Adipose tissue (tissue), 3 donors: ENCODE results near the gene GIPC3. TPM values are rescaled to one million over a fixed set of nuclear protein-coding genes. Genes with fewer than 3 reads are reported as not detected.

Source experiments
- H3K27ac ChIP-seq: one replicate; pipeline ENCODE4 v1.5.1; 2013; ENCODE audit warnings: low read depth, low read length
- WGBS, 3 donors: extraction: QIAGEN DNeasy Blood & Tissue Kit; methylation state at CpG; one replicate each; pipeline ENCODE4 v1.1.7; 2013; 5-methylcytosine and 5-hydroxymethylcytosine counted together
- polyA plus RNA-seq, 3 donors: library from polyadenylated mRNA; stranded (reverse); fragments of 200-250 nt; gene quantifications; one replicate each; pipeline ENCODE4 v1.2.3, GENCODE V29; 2013
- donor health status: healthy with polysubstance abuse.
- donor health status: Bipolar disorder and iron deficiency.
- donor health status: healthy.

The GIPC3 gene
- polyA plus RNA-seq, 3 donors = 0.33 to 1.7 (median 1.5) TPM

DNA sequence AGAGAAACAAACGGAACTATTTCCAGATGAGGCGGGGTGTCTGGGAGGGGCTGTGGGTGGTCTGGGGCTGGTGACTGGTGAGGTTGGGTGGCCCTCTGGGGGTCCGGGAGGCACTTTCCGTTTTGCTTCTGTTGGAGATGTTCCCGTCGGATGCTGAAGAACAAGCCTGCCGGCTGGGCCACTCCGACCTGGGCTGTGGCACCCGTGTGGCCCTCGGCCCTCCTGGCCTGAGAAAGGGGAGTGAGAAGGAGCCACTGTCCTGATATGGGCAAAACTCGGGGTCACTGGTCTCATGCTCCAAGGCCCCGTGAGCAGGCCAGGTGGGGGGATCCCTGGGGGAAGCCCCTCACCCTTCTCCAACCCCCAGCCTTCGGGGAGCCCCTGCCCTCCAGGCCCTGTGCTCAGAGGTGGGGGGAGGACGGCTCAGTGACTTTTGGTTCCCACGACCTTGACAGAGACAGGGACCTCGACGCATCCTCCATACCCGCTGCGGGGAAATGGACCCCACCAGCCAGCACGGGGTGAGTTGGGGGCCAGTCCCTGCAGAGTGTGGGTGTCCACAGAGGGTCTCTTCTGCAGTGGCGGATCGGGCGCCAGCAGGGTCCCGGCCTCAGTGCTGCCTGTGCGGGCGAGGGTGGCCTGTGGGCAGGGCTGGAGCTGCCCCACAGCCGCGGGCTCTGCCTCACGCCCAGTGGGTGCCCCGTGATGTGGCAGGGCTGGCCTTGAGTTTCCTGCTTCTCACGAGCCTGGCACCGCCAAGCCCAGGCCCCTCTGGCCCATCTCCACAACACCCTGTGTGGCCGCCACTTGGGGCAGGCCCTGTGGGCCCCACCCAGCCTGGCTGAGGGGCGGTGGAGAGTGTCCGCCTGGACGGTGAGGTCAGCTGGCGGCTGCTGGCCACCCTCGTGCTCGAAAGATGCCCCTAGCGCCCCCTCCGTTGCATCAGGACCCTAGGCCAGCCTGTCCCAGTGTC lies 25.8 kb downstream of the GIPC3 start:
- no peak overlapping the region for H3K27ac ChIP-seq
- 83 to 88% (median 84%) methylated on average over 40 to 41 of the region's 41 CpGs for WGBS, 3 donors

DNA sequence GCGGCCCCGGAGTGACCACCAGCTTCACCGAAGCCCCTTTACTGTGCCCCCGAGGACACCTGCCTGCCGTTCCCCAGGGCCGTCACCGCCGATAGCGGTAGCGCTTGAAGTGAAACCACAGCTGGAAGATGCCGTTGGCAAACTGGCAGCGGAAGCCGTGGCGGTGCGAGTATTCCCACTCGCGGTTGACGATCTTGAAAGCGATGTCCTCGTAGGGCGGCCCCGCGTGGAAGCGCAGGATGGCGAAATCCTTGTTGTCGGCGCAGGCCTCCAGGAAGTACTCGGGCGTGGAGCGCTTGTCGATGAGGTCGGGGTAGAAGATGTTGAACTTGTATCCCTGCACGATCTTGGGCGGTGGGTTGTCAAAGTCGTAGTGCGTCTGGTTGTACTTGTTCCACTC lies 26.6 kb downstream of the GIPC3 start:
- WGBS, 3 donors = 87 to 96% (median 90%) methylated on average over 36 of the region's 36 CpGs
- H3K27ac ChIP-seq = no peak overlapping the region

GRCh38 chr19:3612330-3612729 lies 27.1 kb downstream of the GIPC3 start:
- H3K27ac ChIP-seq = no peak overlapping the region
- WGBS, 3 donors = 97 to 98% (median 98%) methylated on average over 28 to 33 of the region's 33 CpGs

GRCh38 chr19:3612901-3613741 lies 27.8 kb downstream of the GIPC3 start:
- H3K27ac ChIP-seq = no peak overlapping the region
- WGBS, 3 donors = 85 to 90% (median 89%) methylated on average over 66 to 79 of the region's 79 CpGs

- 89 to 91% (median 89%) methylated on average over 37 to 39 of the region's 39 CpGs for WGBS, 3 donors
- H3K27ac ChIP-seq = no peak overlapping the region
These were observed 28.8 kb downstream of the GIPC3 start for GRCh38 chr19:3613818-3614661.

- 87 to 93% (median 93%) methylated on average over 17 to 18 of the region's 18 CpGs for WGBS, 3 donors
- no peak overlapping the region for H3K27ac ChIP-seq
These were observed 29.7 kb downstream of the GIPC3 start for GRCh38 chr19:3614858-3615505.

DNA sequence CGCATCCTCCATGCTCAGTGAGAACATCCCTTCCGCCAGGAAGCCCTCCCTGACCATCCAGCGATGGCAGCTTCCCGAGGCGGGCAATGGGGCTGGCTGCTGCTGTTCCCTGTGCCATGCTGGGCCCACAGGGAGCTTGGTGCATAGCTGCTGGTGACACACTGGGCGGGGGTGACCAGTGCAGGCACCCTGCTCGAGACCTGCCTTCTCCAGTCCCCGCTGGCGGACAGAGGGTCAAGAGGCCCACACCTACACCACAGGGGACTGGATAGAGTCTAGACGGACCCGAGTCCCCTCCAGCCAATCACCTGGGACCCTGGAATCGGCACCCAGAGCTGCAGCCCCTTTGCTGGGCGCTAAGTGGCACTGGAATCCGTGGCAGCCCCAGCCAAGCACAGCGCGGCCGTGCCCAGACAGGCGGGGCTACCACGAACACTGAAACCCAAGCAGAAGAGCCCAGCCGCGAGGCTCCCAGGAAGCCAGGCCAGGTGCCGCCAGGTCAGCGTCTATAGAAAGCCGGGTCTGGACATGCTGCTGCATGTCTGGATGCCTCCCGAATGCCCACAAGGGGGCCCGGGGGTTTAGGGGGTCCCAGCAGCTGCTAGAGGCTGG lies 30.4 kb downstream of the GIPC3 start:
- H3K27ac ChIP-seq = no peak overlapping the region
- WGBS, 3 donors = 92 to 94% (median 92%) methylated on average over 26 of the region's 26 CpGs

- no peak overlapping the region for H3K27ac ChIP-seq
- WGBS, 3 donors = 43 to 72% (median 54%) methylated on average over 19 of the region's 19 CpGs
These were observed 32.2 kb downstream of the GIPC3 start for GRCh38 chr19:3617463-3617862.

DNA sequence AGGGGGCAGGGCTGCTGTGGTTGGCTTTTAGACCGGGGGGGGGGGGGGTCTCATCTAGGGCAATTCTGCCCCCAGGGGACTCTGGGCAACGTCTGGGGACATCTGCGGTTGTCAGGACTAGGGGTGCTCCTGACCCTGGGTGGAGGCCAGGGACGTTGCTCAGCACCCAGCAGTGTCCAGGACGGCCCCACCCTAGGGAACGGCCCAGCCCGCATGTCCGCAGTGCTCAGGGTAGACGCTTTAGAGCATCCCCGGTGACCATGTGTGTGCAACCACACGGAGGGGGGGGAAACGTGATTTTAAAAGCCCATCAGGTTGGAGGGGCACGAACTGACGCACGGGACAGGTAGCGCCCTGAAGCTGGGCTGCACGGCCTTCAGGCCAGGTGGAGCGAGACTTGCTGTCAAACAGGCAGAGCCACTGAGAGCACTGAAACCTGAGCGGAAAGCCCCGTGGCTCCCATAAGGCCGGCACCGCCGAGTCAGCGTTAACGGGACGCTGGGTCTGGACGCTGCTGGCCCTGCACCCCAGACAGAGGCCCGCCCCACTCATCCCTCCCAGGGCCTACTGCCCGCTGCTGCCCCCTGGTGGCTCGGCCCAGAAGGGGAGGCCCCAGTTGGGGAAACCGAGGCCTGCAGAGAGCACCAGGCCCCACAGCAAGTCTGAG lies 33.0 kb downstream of the GIPC3 start:
- H3K27ac ChIP-seq = no peak overlapping the region
- 34 to 50% (median 36%) methylated on average over 30 to 31 of the region's 31 CpGs for WGBS, 3 donors

DNA sequence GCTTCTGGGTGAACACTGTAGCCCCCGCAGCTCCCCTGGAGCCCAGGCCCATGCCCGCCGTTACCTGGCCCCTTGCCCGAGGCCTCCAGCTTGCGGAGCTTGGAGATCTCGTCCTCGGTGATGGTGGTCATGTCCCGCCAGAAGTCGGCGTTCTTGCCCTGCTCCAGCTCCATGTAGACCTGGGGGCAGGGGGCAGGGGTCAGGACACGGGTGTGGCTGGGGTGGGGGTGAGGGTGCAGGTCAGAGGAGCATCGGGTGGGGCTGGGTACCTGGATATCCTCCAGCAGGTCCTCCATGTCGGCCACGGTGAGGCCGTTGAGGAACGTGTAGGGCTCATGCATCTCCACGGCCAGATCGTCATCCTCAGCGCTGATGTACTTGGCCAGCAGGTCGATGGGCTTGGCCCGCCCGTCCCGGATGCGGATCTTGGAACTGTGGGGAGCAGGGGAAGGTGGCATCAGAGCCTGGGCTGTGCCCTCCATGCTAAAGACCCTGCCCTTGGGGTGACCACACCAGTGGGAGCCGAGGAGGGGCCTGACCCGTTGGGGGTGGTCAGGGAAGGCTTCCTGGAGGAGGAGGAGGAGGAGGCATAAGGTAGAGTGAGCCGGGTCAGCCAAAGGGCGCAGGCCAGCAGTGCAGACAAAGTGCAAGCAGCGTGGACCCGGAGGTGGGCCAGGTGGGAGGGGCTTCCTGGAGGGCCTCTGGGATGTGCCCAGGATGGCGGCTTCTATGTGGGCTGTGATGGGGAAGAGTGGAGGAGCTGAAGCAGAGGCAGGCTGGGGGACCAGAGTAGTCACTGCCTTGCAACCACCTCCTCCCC lies 33.7 kb downstream of the GIPC3 start:
- H3K27ac ChIP-seq = no peak overlapping the region
- 84 to 89% (median 85%) methylated on average over 29 to 31 of the region's 31 CpGs for WGBS, 3 donors

- H3K27ac ChIP-seq = no peak overlapping the region
- 82 to 88% (median 86%) methylated on average over 16 to 17 of the region's 17 CpGs for WGBS, 3 donors
These were observed 34.3 kb downstream of the GIPC3 start for GRCh38 chr19:3619631-3620012.

DNA sequence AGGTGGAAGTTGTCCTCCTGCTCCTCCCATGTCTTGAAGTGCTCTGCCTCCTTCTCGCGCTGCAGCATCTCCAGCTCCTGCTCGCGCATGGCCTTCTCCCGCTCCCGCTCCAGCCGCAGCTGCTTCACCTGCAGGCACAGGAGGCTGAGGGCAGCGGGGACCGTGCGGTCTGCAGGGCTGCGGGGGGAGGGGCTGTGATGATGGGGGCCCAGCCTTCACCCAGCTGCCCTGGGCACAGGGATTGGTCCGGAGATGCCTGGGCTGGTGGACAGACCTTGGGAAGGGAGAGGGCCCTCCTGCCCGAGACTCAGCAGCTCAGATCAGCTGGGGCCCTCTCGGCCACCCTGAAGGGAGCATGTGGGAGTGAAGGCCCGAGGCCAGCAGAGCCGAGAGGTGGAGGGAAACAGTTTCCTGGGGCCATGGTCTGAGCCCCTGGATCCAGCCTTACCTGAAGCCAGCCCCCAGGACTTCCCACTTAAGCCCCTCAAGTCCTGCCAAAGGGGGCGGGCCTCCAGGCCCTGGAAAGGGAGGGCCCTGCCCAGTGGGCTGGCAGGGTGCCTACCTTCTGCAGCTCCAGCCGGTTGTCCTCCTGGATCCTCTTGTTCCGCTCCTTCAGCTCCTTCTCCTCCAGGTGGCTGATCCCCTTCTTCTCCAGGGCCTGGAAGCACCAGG lies 35.0 kb downstream of the GIPC3 start:
- H3K27ac ChIP-seq = no peak overlapping the region
- WGBS, 3 donors = 88 to 89% (median 88%) methylated on average over 17 to 19 of the region's 19 CpGs

DNA sequence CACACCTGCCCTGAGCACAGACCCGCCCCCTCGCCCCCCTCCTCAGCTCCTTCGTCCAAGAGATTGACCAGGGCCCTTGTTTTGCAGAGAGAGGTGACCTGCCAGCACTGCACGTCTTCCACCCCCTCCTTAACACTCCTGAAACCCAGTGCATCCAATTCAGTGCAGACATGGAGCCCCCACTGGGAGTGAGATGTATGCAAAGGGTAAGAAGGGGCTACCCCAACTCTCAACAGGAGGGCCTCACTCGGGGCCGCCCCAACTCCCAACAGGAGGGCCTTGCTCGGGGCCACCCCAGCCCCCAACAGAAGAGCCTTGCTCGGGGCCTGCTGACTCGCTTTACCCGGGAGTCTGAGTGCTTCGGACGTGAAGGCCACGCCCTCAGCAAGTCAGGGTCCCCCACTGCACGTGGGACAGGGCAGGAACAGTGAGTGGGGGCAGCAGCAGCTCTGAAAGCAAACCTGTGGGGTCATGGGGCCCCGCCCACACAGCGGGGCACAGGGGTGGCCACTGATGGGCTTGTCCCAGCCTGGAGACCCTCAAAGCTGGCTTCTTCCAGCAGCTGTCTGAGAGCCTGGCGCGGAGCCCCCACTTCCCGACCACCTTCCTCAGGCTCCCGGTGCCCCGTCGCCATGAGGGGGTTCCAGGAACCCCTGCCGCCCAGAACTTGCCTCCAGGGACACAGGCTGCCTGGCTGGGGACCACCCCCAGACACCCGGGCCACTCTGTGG lies 35.7 kb downstream of the GIPC3 start:
- 87 to 90% (median 87%) methylated on average over 24 of the region's 24 CpGs for WGBS, 3 donors
- H3K27ac ChIP-seq = no peak overlapping the region

GRCh38 chr19:3621689-3622088 lies 36.4 kb downstream of the GIPC3 start:
- WGBS, 3 donors = 93 to 95% (median 93%) methylated on average over 15 of the region's 15 CpGs

GRCh38 chr19:3622224-3622623 lies 36.9 kb downstream of the GIPC3 start:
- 83 to 93% (median 83%) methylated on average over 12 of the region's 12 CpGs for WGBS, 3 donors
- H3K27ac ChIP-seq = no peak overlapping the region

More at GRCh38 chr19:3621689-3622088, 36.4 kb downstream of the GIPC3 start:
- H3K27ac ChIP-seq = no peak overlapping the region
